ENCODE measurements around the gene LRP2BP. TPM values are rescaled to one million over a fixed set of nuclear protein-coding genes. Genes with fewer than 3 reads are reported as not detected.
A peak's percentile ranks its signal among the peaks of the same experiment; 100 is the strongest.

The LRP2BP gene
- total RNA-seq, 4 donors from 2014 or later, result 0.81 to 4.4 (median 1.5) TPM

DNA sequence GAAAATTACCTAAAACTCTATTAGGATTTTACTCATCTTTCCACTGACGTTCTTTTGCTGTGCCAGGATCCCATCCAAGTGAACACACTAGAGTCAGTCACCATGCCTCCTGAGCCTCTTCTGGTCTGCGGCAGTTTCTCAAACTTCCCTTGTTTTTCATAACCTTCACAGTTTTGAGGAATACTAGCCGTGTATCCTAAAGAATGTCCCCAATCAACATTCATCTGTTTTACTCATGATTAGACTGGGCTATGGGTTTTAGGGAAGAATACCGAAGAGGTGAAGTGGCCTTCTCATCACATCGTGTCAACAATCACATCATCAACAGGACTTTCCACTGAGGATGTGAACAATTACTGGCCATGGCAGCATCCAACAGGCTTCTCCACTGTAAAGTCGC is 4.8 kb downstream of the LRP2BP start:
- 80 to 94% methylated on average over 6 of the region's 6 CpGs for WGBS, 2 donors (ENCODE audit: low coverage in 1 of 2)

DNA sequence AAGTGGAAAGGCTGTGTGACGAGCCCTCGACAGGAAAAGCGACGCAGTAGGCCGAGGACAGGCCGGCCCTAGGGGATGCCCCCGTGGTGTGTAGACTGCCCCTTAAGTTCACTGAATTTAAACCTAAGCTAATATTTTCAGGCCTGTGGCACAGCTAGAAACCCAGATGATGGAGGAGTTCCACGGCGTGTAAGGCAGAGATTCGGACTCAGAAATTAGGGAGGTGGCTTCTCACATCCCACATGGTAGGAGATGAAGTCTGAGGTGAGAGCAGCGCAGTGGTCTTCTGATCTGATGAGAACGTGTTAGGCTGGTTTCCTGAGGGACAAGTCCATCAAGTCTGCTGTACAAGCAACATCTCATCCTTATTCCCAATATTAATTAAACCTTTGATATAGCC is 7.8 kb downstream of the LRP2BP start:
- H3K9me3 ChIP-seq, result no peaks in the 10 kb centered on the region
- 90 to 100% methylated on average over 1 to 10 of the region's 12 CpGs for WGBS, 2 donors (ENCODE audit: low coverage in 1 of 2)

More for the DNA sequence above, 4.8 kb downstream of the LRP2BP start:
- H3K9me3 ChIP-seq, result no peaks in the 10 kb centered on the region
- ATAC-seq, result no peak
- no peaks in the 10 kb centered on the region for H3K27me3 ChIP-seq
- no peak overlapping the region for H3K27ac ChIP-seq
- TF ChIP-seq POLR2AphosphoS5 (IDR thresholded peaks at IDR 0.05), result no peak
- TF ChIP-seq, protein P1, sequence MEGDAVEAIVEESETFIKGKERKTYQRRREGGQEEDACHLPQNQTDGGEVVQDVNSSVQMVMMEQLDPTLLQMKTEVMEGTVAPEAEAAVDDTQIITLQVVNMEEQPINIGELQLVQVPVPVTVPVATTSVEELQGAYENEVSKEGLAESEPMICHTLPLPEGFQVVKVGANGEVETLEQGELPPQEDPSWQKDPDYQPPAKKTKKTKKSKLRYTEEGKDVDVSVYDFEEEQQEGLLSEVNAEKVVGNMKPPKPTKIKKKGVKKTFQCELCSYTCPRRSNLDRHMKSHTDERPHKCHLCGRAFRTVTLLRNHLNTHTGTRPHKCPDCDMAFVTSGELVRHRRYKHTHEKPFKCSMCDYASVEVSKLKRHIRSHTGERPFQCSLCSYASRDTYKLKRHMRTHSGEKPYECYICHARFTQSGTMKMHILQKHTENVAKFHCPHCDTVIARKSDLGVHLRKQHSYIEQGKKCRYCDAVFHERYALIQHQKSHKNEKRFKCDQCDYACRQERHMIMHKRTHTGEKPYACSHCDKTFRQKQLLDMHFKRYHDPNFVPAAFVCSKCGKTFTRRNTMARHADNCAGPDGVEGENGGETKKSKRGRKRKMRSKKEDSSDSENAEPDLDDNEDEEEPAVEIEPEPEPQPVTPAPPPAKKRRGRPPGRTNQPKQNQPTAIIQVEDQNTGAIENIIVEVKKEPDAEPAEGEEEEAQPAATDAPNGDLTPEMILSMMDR (IDR thresholded peaks at IDR 0.05), result no peak
- TF ChIP-seq POLR2A (IDR thresholded peaks at IDR 0.05), result no peak
- TF ChIP-seq EP300 (IDR thresholded peaks at IDR 0.05), result no peak
- H3K4me1 ChIP-seq, result peaks cover 0 to 13% (median 0%) of the 10 kb centered on the region in 3 donors
- H3K4me3 ChIP-seq, result no peak overlapping the region
- H3K36me3 ChIP-seq, result no peaks in the 10 kb centered on the region

DNA sequence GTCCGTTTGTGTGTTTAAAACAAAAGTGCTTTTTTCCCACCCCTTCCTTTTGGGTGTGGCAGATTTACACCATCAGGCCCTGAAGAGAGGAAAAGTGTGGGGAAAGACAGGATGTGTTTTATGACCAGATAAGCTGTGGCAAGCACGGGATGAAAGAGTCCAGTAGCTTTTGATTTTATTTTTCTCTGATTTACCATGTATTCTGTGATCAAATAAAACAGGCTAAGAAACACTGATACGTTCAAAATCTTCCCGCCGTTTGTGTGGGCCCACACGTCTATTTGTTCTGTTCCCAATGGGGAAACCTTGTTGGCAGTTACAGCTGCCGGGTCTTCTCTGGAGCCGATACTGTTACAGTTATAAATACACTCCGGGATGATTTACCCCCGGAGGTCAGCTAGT is 10.8 kb downstream of the LRP2BP start:
- Histone ChIP-seq H3K4me3 (no peak overlapping the region), H3K4me1 (peaks cover 0 to 9% (median 0%) of the 10 kb centered on the region in 3 donors), H3K27me3 (no peaks in the 10 kb centered on the region), H3K9me3 (no peaks in the 10 kb centered on the region), H3K27ac (peak overlapping the region in 1 of 4 donors; percentile 25), H3K36me3 (no peaks in the 10 kb centered on the region)
- TF ChIP-seq, protein P1 (IDR thresholded peaks at IDR 0.05), result no peak
- TF ChIP-seq POLR2AphosphoS5 (IDR thresholded peaks at IDR 0.05), result no peak
- TF ChIP-seq EP300 (IDR thresholded peaks at IDR 0.05), result no peak
- TF ChIP-seq POLR2A (IDR thresholded peaks at IDR 0.05), result no peak
- ATAC-seq, result no peak
- WGBS, 2 donors (ENCODE audit: low coverage in 1 of 2), result 32% methylated on average over 9 to 10 of the region's 10 CpGs

More for the DNA sequence above, 7.8 kb downstream of the LRP2BP start:
- H3K4me3 ChIP-seq, result no peak overlapping the region
- no peak for TF ChIP-seq EP300 (IDR thresholded peaks at IDR 0.05)
- no peak for TF ChIP-seq POLR2A (IDR thresholded peaks at IDR 0.05)
- TF ChIP-seq, protein P1 (IDR thresholded peaks at IDR 0.05), result no peak
- TF ChIP-seq POLR2AphosphoS5 (IDR thresholded peaks at IDR 0.05), result no peak
- H3K27ac ChIP-seq, result no peak overlapping the region
- H3K36me3 ChIP-seq, result no peaks in the 10 kb centered on the region
- ATAC-seq, result no peak
- H3K27me3 ChIP-seq, result no peaks in the 10 kb centered on the region
- H3K4me1 ChIP-seq, result peaks cover 0 to 9% (median 0%) of the 10 kb centered on the region in 3 donors

DNA sequence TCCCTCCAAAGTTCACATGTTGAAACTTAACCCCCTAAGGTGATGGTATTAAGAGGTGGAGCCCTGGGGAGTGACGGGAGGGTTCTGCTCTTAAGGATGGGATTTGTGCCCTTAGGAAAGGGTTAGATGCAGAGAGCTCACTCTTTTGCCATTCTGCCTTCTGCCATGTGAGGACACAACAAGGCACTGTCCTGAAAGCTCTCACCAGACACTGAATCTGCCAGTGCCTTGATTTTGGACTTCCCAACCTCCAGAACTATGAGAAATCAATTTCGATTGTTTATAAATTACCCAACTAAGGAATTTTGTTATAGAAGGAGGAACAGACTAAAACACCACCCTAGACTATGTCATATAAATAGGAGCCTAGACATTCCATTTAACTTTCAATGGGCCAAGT is 11.7 kb downstream of the LRP2BP start:
- H3K36me3 ChIP-seq, result no peaks in the 10 kb centered on the region
- H3K27ac ChIP-seq, result no peak overlapping the region
- no peaks in the 10 kb centered on the region for H3K27me3 ChIP-seq
- no peaks in the 10 kb centered on the region for H3K9me3 ChIP-seq
- WGBS, 2 donors (ENCODE audit: low coverage in 1 of 2), result 83 to 86% methylated on average over 2 of the region's 2 CpGs
- H3K4me3 ChIP-seq, result no peak overlapping the region
- ATAC-seq, result no peak
- peaks cover 0 to 9% (median 0%) of the 10 kb centered on the region in 3 donors for H3K4me1 ChIP-seq
- no peak for TF ChIP-seq POLR2A (IDR thresholded peaks at IDR 0.05)
- no peak for TF ChIP-seq EP300 (IDR thresholded peaks at IDR 0.05)
- TF ChIP-seq POLR2AphosphoS5 (IDR thresholded peaks at IDR 0.05), result no peak
- TF ChIP-seq, protein P1 (IDR thresholded peaks at IDR 0.05), result no peak

DNA sequence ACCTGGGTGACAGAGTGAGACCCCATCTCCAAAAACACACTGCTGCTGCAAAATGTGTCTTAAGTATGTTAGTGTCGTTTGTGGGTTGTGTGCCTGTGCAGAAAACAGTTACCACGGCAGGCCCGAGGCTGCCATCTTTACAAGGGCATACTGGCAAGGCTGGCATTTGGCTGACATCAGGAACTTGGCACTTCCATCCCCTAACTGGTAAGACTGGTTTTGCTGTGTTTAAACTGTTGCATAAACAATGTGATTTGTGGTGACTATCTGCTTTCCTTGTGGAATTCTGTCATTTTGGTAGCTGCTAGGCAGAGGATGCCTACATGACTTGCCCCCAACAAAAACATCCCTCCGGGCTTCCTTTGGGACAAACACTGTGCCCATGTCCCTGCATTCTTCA is 12.3 kb downstream of the LRP2BP start:
- H3K9me3 ChIP-seq, result no peaks in the 10 kb centered on the region
- TF ChIP-seq POLR2A (IDR thresholded peaks at IDR 0.05) (no peak), EP300 (IDR thresholded peaks at IDR 0.05) (no peak), POLR2AphosphoS5 (IDR thresholded peaks at IDR 0.05) (no peak)
- TF ChIP-seq, protein P1 (IDR thresholded peaks at IDR 0.05), result no peak
- WGBS, 2 donors (ENCODE audit: low coverage in 1 of 2), result 60% methylated on average over 3 of the region's 4 CpGs; no CpG with 5 or more reads in 1 of the 2 donors
- H3K4me3 ChIP-seq, result no peak overlapping the region
- H3K36me3 ChIP-seq, result no peaks in the 10 kb centered on the region
- H3K27ac ChIP-seq, result no peak overlapping the region
- peaks cover 0 to 9% (median 0%) of the 10 kb centered on the region in 3 donors for H3K4me1 ChIP-seq
- no peak for ATAC-seq
- no peaks in the 10 kb centered on the region for H3K27me3 ChIP-seq

Data from gastroesophageal sphincter (tissue), 4 donors.